Caco-2 (cell line): ENCODE measurements around the gene SPAG17. TPM values are rescaled to one million over a fixed set of nuclear protein-coding genes. Genes with fewer than 3 reads are reported as not detected.
A peak's percentile ranks its signal among the peaks of the same experiment; 100 is the strongest.

Experiments used
- BruUV-seq: library from RNA; stranded (reverse); fragments of 400-500 nt; replicated peaks from 2 replicates; lab custom pipeline; 2021; lab: Mats Ljungman, UMichigan
- CTCF ChIA-PET: fragments of 300-600 bp; sonication (Branson Sonifier 250); formaldehyde crosslinking; loops from one replicate; lab custom pipeline; 2022; ENCODE audit warnings: antibody characterized with exemption; lab: Charles Lee
- POLR2A ChIA-PET: fragments of 300-600 bp; sonication (Branson Sonifier 250); formaldehyde crosslinking; loops from one replicate; lab custom pipeline; 2022; ENCODE audit warnings: antibody characterized with exemption; lab: Charles Lee
- DNase-seq, 2 experiments: peaks; one replicate each; pipeline versions ENCODE4 v3.0.0 to v3.0.0-alpha.2; 2020 to 2022
- H3K27me3 ChIP-seq: replicated peaks from 2 replicates; pipeline ENCODE4 v1.6.0; 2011; ENCODE audit warnings: low read length; ENCODE audit not compliant: control insufficient read depth, insufficient read depth
- H3K36me3 ChIP-seq: 2 replicates; pipeline ENCODE4 v1.5.1; 2011; ENCODE audit warnings: low read length; ENCODE audit not compliant: control insufficient read depth, insufficient read depth
- H3K4me1 ChIP-seq: fragments of 250-450 bp; sonication (Bioruptor Pico); 2 replicates; pipeline ENCODE4 v1.5.1; 2020; ENCODE audit warnings: mild to moderate bottlenecking
- H3K4me3 ChIP-seq: 2 replicates; pipeline ENCODE4 v1.5.1; 2011; ENCODE audit warnings: low read depth, mild to moderate bottlenecking, control low read depth, low read length
- H3K9me3 ChIP-seq: fragments of 250-450 bp; sonication (Bioruptor Pico); 2 replicates; pipeline ENCODE4 v1.5.1; 2020; ENCODE audit warnings: mild to moderate bottlenecking, moderate library complexity
- H3K27ac Mint-ChIP-seq: one replicate; pipeline ENCODE4 v1.8.0; 2022; ENCODE audit warnings: mixed read lengths; ENCODE audit not compliant: unreplicated experiment
- H3K27me3 Mint-ChIP-seq: one replicate; pipeline ENCODE4 v1.8.0; 2022; ENCODE audit warnings: mixed read lengths; ENCODE audit not compliant: insufficient read depth, unreplicated experiment
- H3K36me3 Mint-ChIP-seq: one replicate; pipeline ENCODE4 v1.8.0; 2022; ENCODE audit warnings: mild to moderate bottlenecking, mixed read lengths; ENCODE audit not compliant: insufficient read depth, unreplicated experiment
- H3K4me1 Mint-ChIP-seq: one replicate; pipeline ENCODE4 v1.8.0; 2022; ENCODE audit warnings: low read depth, mixed read lengths; ENCODE audit not compliant: unreplicated experiment
- H3K4me3 Mint-ChIP-seq: one replicate; pipeline ENCODE4 v1.8.0; 2022; ENCODE audit warnings: mild to moderate bottlenecking, moderate library complexity, mixed read lengths; ENCODE audit not compliant: unreplicated experiment
- H3K9me3 Mint-ChIP-seq: one replicate; pipeline ENCODE4 v1.8.0; 2022; ENCODE audit warnings: mixed read lengths; ENCODE audit not compliant: unreplicated experiment
- intact Hi-C: fragments of 100-400 bp; cut with micrococcal nuclease; formaldehyde crosslinking; loops from one replicate; pipeline ENCODE4 v1.10.0; 2022; ENCODE audit not compliant: unreplicated experiment
- total RNA-seq: library from RNA; stranded (reverse); gene quantifications from 2 replicates; pipeline ENCODE4 v1.2.3, GENCODE V29; 2022
- TF ChIP-seq, protein P1 (sequence below), 2 experiments: fragments of 200-600 bp in 1 of 2; IDR thresholded peaks; 1 replicate in 1 of 2; 2 replicates in 1 of 2; pipeline versions ENCODE4 v1.5.1 to v1.8.0; 2011 to 2022; ENCODE audit warnings: antibody characterized with exemption in 1 of 2, control low read depth in 1 of 2, inconsistent platforms in 1 of 2, low read depth in 1 of 2, low read length in 1 of 2, mild to moderate bottlenecking in 1 of 2, moderate library complexity in 1 of 2; ENCODE audit not compliant: insufficient read depth in 1 of 2, severe bottlenecking in 1 of 2, unreplicated experiment in 1 of 2

The SPAG17 gene
- total RNA-seq, 1 experiment from 2014 or later: not detected

- no peak for DNase-seq
- H3K27me3 ChIP-seq: no peaks in the 10 kb centered on the region
- POLR2A ChIA-PET: no interaction called here
- no peak overlapping the region for H3K4me3 Mint-ChIP-seq
- no peaks in the 10 kb centered on the region for H3K9me3 ChIP-seq
- BruUV-seq: no TSS peak
- TF ChIP-seq, protein P1, sequence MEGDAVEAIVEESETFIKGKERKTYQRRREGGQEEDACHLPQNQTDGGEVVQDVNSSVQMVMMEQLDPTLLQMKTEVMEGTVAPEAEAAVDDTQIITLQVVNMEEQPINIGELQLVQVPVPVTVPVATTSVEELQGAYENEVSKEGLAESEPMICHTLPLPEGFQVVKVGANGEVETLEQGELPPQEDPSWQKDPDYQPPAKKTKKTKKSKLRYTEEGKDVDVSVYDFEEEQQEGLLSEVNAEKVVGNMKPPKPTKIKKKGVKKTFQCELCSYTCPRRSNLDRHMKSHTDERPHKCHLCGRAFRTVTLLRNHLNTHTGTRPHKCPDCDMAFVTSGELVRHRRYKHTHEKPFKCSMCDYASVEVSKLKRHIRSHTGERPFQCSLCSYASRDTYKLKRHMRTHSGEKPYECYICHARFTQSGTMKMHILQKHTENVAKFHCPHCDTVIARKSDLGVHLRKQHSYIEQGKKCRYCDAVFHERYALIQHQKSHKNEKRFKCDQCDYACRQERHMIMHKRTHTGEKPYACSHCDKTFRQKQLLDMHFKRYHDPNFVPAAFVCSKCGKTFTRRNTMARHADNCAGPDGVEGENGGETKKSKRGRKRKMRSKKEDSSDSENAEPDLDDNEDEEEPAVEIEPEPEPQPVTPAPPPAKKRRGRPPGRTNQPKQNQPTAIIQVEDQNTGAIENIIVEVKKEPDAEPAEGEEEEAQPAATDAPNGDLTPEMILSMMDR (IDR thresholded peaks at IDR 0.05; ENCODE audit: insufficient read depth in 1 of 2, low read depth in 1 of 2, low read length in 1 of 2, severe bottlenecking in 1 of 2, unreplicated experiment in 1 of 2): no peak
- H3K4me1 ChIP-seq: no peaks in the 10 kb centered on the region
- intact Hi-C loops: no loop called here
- H3K4me3 ChIP-seq: no peak overlapping the region
- no peaks in the 10 kb centered on the region for H3K4me1 Mint-ChIP-seq
- H3K36me3 Mint-ChIP-seq: peaks cover 6% of the 10 kb centered on the region
- CTCF ChIA-PET: no interaction called here
- no peaks in the 10 kb centered on the region for H3K9me3 Mint-ChIP-seq
- no peaks in the 10 kb centered on the region for H3K36me3 ChIP-seq
- H3K27ac Mint-ChIP-seq: no peak overlapping the region
- peaks cover 2% of the 10 kb centered on the region for H3K27me3 Mint-ChIP-seq
Observed at GRCh38 chr1:118186026-118186425, 998 bp upstream of the SPAG17 start.

- Mint-ChIP-seq H3K4me3 (peak overlapping the region; percentile 71), H3K4me1 (no peaks in the 10 kb centered on the region), H3K27me3 (peaks cover 2% of the 10 kb centered on the region), H3K36me3 (peaks cover 6% of the 10 kb centered on the region), H3K9me3 (no peaks in the 10 kb centered on the region), H3K27ac (no peak overlapping the region)
- Histone ChIP-seq H3K36me3 (no peaks in the 10 kb centered on the region), H3K4me1 (no peaks in the 10 kb centered on the region), H3K27me3 (no peaks in the 10 kb centered on the region), H3K4me3 (peak overlapping the region; percentile 24), H3K9me3 (no peaks in the 10 kb centered on the region)
- TF ChIP-seq, protein P1 (IDR thresholded peaks at IDR 0.05; ENCODE audit: insufficient read depth in 1 of 2, low read depth in 1 of 2, low read length in 1 of 2, severe bottlenecking in 1 of 2, unreplicated experiment in 1 of 2): no peak
- intact Hi-C loops: no loop called here
- no TSS peak for BruUV-seq
- DNase-seq: peak in 1 of 2 experiments; percentile 1
- CTCF ChIA-PET: no interaction called here
- POLR2A ChIA-PET: no interaction called here
Observed at GRCh38 chr1:118184739-118185083, 317 bp downstream of the SPAG17 start.

DNA sequence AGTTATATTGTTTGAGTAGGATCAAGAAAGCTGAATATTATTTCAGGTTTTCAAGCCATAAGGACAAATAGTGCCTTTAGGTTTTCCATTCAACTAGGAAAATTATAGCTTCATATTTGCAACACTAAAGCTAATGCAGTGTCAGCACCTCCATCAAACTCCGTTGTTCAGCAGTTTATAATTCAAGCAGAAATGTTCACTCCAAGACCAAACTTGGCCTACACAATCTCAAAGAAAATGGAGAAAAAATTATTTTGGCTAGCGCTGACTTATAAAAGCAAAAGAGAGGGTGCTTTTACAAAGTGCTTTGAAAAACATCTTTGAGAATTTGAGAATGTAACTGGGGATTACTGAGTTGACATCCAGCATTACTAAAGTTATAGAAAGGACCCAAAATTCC lies 1.4 kb downstream of the SPAG17 start:
- H3K27ac Mint-ChIP-seq: no peak overlapping the region
- Histone ChIP-seq H3K27me3 (no peaks in the 10 kb centered on the region), H3K36me3 (no peaks in the 10 kb centered on the region), H3K4me1 (no peaks in the 10 kb centered on the region), H3K9me3 (no peaks in the 10 kb centered on the region), H3K4me3 (no peak overlapping the region)
- intact Hi-C loops: no loop called here
- H3K4me1 Mint-ChIP-seq: no peaks in the 10 kb centered on the region
- DNase-seq: no peak
- ChIA-PET CTCF (no interaction called here), POLR2A (no interaction called here)
- peaks cover 6% of the 10 kb centered on the region for H3K36me3 Mint-ChIP-seq
- no peak overlapping the region for H3K4me3 Mint-ChIP-seq
- no peaks in the 10 kb centered on the region for H3K9me3 Mint-ChIP-seq
- no TSS peak for BruUV-seq
- TF ChIP-seq, protein P1 (IDR thresholded peaks at IDR 0.05; ENCODE audit: insufficient read depth in 1 of 2, low read depth in 1 of 2, low read length in 1 of 2, severe bottlenecking in 1 of 2, unreplicated experiment in 1 of 2): no peak
- peaks cover 2% of the 10 kb centered on the region for H3K27me3 Mint-ChIP-seq
